Measurements from ENCODE around the gene ASTL.

DNA sequence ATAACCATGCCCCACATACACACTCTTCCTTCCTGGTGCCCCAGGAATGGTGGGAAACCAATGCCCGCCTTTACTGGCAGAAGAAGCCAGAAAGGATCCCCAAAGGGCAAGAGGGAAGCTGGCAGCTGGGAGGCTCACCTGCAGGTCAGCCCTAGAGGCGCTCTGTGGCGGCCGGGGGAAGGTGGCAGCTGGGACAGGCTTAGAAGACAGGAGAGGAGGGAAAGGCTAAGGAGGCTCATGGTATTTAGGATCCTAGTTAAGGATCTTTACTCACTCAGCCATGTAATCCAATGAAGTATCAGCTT, 45.8 kb downstream of the ASTL start:
- TF ChIP-seq, protein P1, sequence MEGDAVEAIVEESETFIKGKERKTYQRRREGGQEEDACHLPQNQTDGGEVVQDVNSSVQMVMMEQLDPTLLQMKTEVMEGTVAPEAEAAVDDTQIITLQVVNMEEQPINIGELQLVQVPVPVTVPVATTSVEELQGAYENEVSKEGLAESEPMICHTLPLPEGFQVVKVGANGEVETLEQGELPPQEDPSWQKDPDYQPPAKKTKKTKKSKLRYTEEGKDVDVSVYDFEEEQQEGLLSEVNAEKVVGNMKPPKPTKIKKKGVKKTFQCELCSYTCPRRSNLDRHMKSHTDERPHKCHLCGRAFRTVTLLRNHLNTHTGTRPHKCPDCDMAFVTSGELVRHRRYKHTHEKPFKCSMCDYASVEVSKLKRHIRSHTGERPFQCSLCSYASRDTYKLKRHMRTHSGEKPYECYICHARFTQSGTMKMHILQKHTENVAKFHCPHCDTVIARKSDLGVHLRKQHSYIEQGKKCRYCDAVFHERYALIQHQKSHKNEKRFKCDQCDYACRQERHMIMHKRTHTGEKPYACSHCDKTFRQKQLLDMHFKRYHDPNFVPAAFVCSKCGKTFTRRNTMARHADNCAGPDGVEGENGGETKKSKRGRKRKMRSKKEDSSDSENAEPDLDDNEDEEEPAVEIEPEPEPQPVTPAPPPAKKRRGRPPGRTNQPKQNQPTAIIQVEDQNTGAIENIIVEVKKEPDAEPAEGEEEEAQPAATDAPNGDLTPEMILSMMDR (IDR thresholded peaks at IDR 0.05) = no peak
- TF ChIP-seq ZFX (IDR thresholded peaks at IDR 0.05; ENCODE audit: borderline replicate concordance) = no peak
